Thoracic aorta (tissue), 2 donors: ENCODE data around the gene PTPN4. TPM values are rescaled to one million over a fixed set of nuclear protein-coding genes. Genes with fewer than 3 reads are reported as not detected.

Experiments
- ATAC-seq: fragments of 150-250 bp; one replicate; pipeline ENCODE4 v1.8.0; 2017; ENCODE audit warnings: low read depth; ENCODE audit not compliant: insufficient number of reproducible peaks, low FRiP score
- DNase-seq: peaks from one replicate; pipeline ENCODE4 v3.0.0-alpha.2; 2020; ENCODE audit warnings: low spot score
- H3K27ac ChIP-seq, 2 donors: fragments of 200-600 bp; sonication (generic); 1 replicate in 1 of 2; 2 replicates in 1 of 2; pipeline ENCODE4 v1.5.1; 2016; ENCODE audit warnings: mild to moderate bottlenecking in 2 of 2, moderate library complexity in 2 of 2
- H3K27me3 ChIP-seq: fragments of 200-600 bp; sonication (generic); replicated peaks from 2 replicates; pipeline ENCODE4 v1.6.0; 2016; ENCODE audit warnings: mild to moderate bottlenecking; ENCODE audit not compliant: insufficient read depth
- H3K36me3 ChIP-seq: fragments of 200-600 bp; sonication (generic); one replicate; pipeline ENCODE4 v1.5.1; 2016
- H3K4me1 ChIP-seq, 2 donors: fragments of 200-600 bp; sonication (generic); 1 replicate in 1 of 2; 2 replicates in 1 of 2; pipeline versions ENCODE4 v1.5.1 to v1.6.0; 2016; ENCODE audit warnings: low read depth in 2 of 2, mild to moderate bottlenecking in 1 of 2; ENCODE audit not compliant: control insufficient read depth in 1 of 2
- H3K4me3 ChIP-seq: fragments of 200-600 bp; sonication (generic); 2 replicates; pipeline ENCODE4 v1.5.1; 2016; ENCODE audit warnings: mild to moderate bottlenecking
- H3K9me3 ChIP-seq: fragments of 200-600 bp; sonication (generic); 2 replicates; pipeline ENCODE4 v1.5.1; 2016
- CTCF ChIP-seq: fragments of 200-600 bp; sonication (generic); IDR thresholded peaks from one replicate; pipeline ENCODE4 v1.5.1; 2019; ENCODE audit warnings: antibody characterized with exemption
- total RNA-seq, 2 donors: library from RNA; depleted of rRNA; stranded (reverse); fragments of >200 nt; gene quantifications; one replicate each; pipeline versions ENCODE4 v1.1.0 to v1.2.3, GENCODE V29; 2016

Gene PTPN4
- total RNA-seq, 2 donors from 2014 or later: 18.5 to 43.3 TPM

- H3K4me3 ChIP-seq: no peak overlapping the region
- H3K27ac ChIP-seq: no peak overlapping the region
- no peaks in the 10 kb centered on the region for H3K27me3 ChIP-seq
- peaks cover 2 to 11% of the 10 kb centered on the region in 2 donors for H3K4me1 ChIP-seq
- ATAC-seq (no peak), DNase-seq (no peak)
- TF ChIP-seq CTCF: no peak
- H3K36me3 ChIP-seq: no peaks in the 10 kb centered on the region
- no peaks in the 10 kb centered on the region for H3K9me3 ChIP-seq
Observed at GRCh38 chr2:119814216-119814615, 54.5 kb downstream of the PTPN4 start.

- Histone ChIP-seq H3K9me3 (no peaks in the 10 kb centered on the region), H3K4me1 (no peaks in the 10 kb centered on the region), H3K4me3 (no peak overlapping the region), H3K36me3 (no peaks in the 10 kb centered on the region), H3K27ac (no peak overlapping the region), H3K27me3 (no peaks in the 10 kb centered on the region)
- no peak for DNase-seq
- TF ChIP-seq CTCF: no peak
- ATAC-seq: no peak
Observed at GRCh38 chr2:119818792-119819191, 59.1 kb downstream of the PTPN4 start.

DNA sequence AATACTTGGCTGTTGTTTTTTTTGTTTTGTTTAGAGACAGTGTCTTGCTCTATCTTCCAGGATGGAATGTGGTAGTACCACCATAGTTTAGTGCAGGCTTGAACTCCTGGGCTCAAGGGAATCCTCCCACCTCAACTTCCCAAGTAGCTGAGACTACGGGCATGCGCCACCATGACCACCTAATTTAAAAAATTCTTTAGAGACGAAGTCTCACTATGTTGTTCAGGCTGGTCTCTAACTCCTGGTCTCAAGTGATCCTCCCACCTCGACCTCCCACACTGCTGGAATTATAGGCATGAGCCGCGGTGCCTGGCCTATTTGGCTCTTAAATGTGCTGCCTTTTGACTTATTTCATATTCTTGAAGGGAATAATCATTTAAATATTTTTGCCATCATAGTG, 60.1 kb downstream of the PTPN4 start:
- no peak overlapping the region for H3K4me3 ChIP-seq
- H3K27me3 ChIP-seq: no peaks in the 10 kb centered on the region
- H3K9me3 ChIP-seq: no peaks in the 10 kb centered on the region
- no peak for TF ChIP-seq CTCF
- no peaks in the 10 kb centered on the region for H3K36me3 ChIP-seq
- no peaks in the 10 kb centered on the region for H3K4me1 ChIP-seq
- no peak for ATAC-seq
- no peak for DNase-seq
- no peak overlapping the region for H3K27ac ChIP-seq

- H3K27me3 ChIP-seq: no peaks in the 10 kb centered on the region
- H3K36me3 ChIP-seq: no peaks in the 10 kb centered on the region
- H3K4me3 ChIP-seq: no peak overlapping the region
- DNase-seq: no peak
- no peaks in the 10 kb centered on the region for H3K9me3 ChIP-seq
- no peak for TF ChIP-seq CTCF
- no peak for ATAC-seq
- H3K27ac ChIP-seq: no peak overlapping the region
- H3K4me1 ChIP-seq: no peaks in the 10 kb centered on the region
Observed at GRCh38 chr2:119820275-119820674, 60.6 kb downstream of the PTPN4 start.

GRCh38 chr2:119821266-119821665, 61.5 kb downstream of the PTPN4 start:
- Histone ChIP-seq H3K27me3 (no peaks in the 10 kb centered on the region), H3K4me1 (no peaks in the 10 kb centered on the region), H3K4me3 (no peak overlapping the region), H3K9me3 (no peaks in the 10 kb centered on the region), H3K27ac (no peak overlapping the region), H3K36me3 (no peaks in the 10 kb centered on the region)
- TF ChIP-seq CTCF: no peak
- DNase-seq (no peak), ATAC-seq (no peak)
